WTC11 (cell line): Measurements from ENCODE around the gene TRPC4AP.

Experiments
- CREB1 ChIP-seq: sonication (generic); formaldehyde crosslinking; IDR thresholded peaks from 2 replicates; pipeline ENCODE4 v1.8.0; 2023; ENCODE audit warnings: mild to moderate bottlenecking, missing genetic modification reagents
- TF ChIP-seq, protein P1 (sequence below): sonication (generic); formaldehyde crosslinking; IDR thresholded peaks from 2 replicates; pipeline ENCODE4 v1.8.1; 2023; ENCODE audit warnings: mild to moderate bottlenecking, missing genetic modification reagents
- TF ChIP-seq, protein P2 (sequence below): fragments of 200-600 bp; IDR thresholded peaks from 2 replicates; pipeline ENCODE4 v1.8.0; 2022; ENCODE audit warnings: antibody characterized with exemption
- TF ChIP-seq, protein P3 (sequence below): sonication (generic); formaldehyde crosslinking; IDR thresholded peaks from 2 replicates; pipeline ENCODE4 v1.8.1; 2022; ENCODE audit warnings: missing genetic modification reagents, borderline replicate concordance
- TF ChIP-seq, protein P4 (sequence below): sonication (generic); formaldehyde crosslinking; IDR thresholded peaks from 2 replicates; pipeline ENCODE4 v1.8.0; 2023; ENCODE audit warnings: mild to moderate bottlenecking, missing genetic modification reagents

DNA sequence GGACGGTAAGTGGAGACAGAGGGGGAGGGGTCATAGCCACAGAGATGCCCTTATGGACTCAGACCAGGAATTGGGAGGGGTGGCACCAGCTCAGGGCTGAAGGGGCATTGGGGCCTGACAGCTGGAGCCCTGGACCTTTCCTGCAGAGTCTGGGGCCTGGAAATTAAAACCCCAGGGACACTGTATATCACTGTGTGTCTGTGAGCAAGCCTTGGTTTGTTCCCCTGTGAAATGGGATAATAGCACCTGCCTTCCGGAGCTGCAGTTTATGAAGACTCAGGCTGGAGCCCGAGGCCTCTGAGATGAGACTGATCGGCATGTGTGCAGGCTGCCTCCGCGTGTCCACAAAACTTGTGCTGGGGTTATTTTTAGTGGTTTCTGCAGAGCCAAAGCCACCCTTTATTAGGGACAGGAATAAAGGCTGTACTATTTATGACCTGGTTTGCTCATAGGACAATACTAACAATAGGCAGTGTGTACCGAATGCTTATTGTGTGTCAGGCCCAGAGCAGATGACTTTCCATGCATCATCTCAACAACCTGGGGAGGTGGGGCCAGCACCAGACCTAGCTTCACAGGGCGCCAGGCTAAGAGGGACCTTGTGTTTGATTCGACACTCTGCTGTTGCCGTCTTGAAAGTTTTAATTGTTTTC, 114.4 kb downstream of the TRPC4AP start:
- TF ChIP-seq, protein P1, sequence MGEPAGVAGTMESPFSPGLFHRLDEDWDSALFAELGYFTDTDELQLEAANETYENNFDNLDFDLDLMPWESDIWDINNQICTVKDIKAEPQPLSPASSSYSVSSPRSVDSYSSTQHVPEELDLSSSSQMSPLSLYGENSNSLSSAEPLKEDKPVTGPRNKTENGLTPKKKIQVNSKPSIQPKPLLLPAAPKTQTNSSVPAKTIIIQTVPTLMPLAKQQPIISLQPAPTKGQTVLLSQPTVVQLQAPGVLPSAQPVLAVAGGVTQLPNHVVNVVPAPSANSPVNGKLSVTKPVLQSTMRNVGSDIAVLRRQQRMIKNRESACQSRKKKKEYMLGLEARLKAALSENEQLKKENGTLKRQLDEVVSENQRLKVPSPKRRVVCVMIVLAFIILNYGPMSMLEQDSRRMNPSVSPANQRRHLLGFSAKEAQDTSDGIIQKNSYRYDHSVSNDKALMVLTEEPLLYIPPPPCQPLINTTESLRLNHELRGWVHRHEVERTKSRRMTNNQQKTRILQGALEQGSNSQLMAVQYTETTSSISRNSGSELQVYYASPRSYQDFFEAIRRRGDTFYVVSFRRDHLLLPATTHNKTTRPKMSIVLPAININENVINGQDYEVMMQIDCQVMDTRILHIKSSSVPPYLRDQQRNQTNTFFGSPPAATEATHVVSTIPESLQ (CRISPR knock-in tag) = no peak
- TF ChIP-seq, protein P2, sequence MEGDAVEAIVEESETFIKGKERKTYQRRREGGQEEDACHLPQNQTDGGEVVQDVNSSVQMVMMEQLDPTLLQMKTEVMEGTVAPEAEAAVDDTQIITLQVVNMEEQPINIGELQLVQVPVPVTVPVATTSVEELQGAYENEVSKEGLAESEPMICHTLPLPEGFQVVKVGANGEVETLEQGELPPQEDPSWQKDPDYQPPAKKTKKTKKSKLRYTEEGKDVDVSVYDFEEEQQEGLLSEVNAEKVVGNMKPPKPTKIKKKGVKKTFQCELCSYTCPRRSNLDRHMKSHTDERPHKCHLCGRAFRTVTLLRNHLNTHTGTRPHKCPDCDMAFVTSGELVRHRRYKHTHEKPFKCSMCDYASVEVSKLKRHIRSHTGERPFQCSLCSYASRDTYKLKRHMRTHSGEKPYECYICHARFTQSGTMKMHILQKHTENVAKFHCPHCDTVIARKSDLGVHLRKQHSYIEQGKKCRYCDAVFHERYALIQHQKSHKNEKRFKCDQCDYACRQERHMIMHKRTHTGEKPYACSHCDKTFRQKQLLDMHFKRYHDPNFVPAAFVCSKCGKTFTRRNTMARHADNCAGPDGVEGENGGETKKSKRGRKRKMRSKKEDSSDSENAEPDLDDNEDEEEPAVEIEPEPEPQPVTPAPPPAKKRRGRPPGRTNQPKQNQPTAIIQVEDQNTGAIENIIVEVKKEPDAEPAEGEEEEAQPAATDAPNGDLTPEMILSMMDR = no peak
- TF ChIP-seq, protein P3, sequence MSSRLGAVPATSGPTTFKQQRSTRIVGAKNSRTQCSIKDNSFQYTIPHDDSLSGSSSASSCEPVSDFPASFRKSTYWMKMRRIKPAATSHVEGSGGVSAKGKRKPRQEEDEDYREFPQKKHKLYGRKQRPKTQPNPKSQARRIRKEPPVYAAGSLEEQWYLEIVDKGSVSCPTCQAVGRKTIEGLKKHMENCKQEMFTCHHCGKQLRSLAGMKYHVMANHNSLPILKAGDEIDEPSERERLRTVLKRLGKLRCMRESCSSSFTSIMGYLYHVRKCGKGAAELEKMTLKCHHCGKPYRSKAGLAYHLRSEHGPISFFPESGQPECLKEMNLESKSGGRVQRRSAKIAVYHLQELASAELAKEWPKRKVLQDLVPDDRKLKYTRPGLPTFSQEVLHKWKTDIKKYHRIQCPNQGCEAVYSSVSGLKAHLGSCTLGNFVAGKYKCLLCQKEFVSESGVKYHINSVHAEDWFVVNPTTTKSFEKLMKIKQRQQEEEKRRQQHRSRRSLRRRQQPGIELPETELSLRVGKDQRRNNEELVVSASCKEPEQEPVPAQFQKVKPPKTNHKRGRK = no peak
- TF ChIP-seq, protein P4, sequence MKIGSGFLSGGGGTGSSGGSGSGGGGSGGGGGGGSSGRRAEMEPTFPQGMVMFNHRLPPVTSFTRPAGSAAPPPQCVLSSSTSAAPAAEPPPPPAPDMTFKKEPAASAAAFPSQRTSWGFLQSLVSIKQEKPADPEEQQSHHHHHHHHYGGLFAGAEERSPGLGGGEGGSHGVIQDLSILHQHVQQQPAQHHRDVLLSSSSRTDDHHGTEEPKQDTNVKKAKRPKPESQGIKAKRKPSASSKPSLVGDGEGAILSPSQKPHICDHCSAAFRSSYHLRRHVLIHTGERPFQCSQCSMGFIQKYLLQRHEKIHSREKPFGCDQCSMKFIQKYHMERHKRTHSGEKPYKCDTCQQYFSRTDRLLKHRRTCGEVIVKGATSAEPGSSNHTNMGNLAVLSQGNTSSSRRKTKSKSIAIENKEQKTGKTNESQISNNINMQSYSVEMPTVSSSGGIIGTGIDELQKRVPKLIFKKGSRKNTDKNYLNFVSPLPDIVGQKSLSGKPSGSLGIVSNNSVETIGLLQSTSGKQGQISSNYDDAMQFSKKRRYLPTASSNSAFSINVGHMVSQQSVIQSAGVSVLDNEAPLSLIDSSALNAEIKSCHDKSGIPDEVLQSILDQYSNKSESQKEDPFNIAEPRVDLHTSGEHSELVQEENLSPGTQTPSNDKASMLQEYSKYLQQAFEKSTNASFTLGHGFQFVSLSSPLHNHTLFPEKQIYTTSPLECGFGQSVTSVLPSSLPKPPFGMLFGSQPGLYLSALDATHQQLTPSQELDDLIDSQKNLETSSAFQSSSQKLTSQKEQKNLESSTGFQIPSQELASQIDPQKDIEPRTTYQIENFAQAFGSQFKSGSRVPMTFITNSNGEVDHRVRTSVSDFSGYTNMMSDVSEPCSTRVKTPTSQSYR (CRISPR knock-in tag) = no peak
- no peak for TF ChIP-seq CREB1 (CRISPR knock-in tag)
